T-cell (primary cell): ENCODE data around the gene MAPT. TPM values are rescaled to one million over a fixed set of nuclear protein-coding genes. Genes with fewer than 3 reads are reported as not detected.

Source experiments
- ATAC-seq, 4 experiments: fragments of 200-7000 bp in 3 of 4; fragments of 150-1000 bp in 1 of 4; cut with Tn5 transposase; replicated peaks in 1 of 4; 1 replicate in 3 of 4; 2 replicates in 1 of 4; pipeline ENCODE4 v1.10.0; 2021; ENCODE audit warnings: moderate library complexity in 3 of 4, mild to moderate bottlenecking in 2 of 4, moderate number of reproducible peaks in 1 of 4
- CTCF ChIA-PET, 2 donors: fragments of 300-600 bp; sonication (Branson Sonifier 250); formaldehyde crosslinking; loops; one replicate each; lab custom pipeline; 2022; ENCODE audit warnings: antibody characterized with exemption in 2 of 2; lab: Charles Lee
- POLR2A ChIA-PET, 2 donors: fragments of 300-600 bp; sonication (Branson Sonifier 250); formaldehyde crosslinking; loops; one replicate each; lab custom pipeline; 2022; ENCODE audit warnings: antibody characterized with exemption in 2 of 2; lab: Charles Lee
- DNase-seq, 35 experiments: peaks; one replicate each; pipeline versions ENCODE4 v3.0.0 to v3.0.0-alpha.2; 2013 to 2023
- H3K27ac ChIP-seq: one replicate; pipeline ENCODE4 v1.5.1; 2013; ENCODE audit warnings: low read length
- H3K27me3 ChIP-seq, 2 experiments: replicated peaks in 1 of 2; 1 replicate in 1 of 2; 2 replicates in 1 of 2; pipeline versions ENCODE4 v1.6.1 to v1.7.0; 2013; ENCODE audit warnings: low read length in 1 of 2, mixed read lengths in 1 of 2; ENCODE audit not compliant: control insufficient read depth in 2 of 2, insufficient read depth in 2 of 2; ENCODE audit errors: extremely low read depth in 1 of 2
- H3K36me3 ChIP-seq, 2 donors: 1 replicate in 1 of 2; 2 replicates in 1 of 2; pipeline versions ENCODE4 v1.6.1 to v1.7.0; 2013; ENCODE audit warnings: low read length in 1 of 2; ENCODE audit not compliant: control insufficient read depth in 2 of 2, insufficient read depth in 1 of 2; ENCODE audit errors: extremely low read depth in 1 of 2
- H3K4me1 ChIP-seq, 2 experiments: 1 replicate in 1 of 2; 2 replicates in 1 of 2; pipeline versions ENCODE4 v1.6.1 to v1.7.0; 2013; ENCODE audit warnings: low read length in 2 of 2, mixed read lengths in 1 of 2; ENCODE audit not compliant: insufficient read depth in 2 of 2, control insufficient read depth in 1 of 2; ENCODE audit errors: extremely low read depth in 1 of 2
- H3K4me3 ChIP-seq, 2 donors: 1 replicate in 1 of 2; 2 replicates in 1 of 2; pipeline versions ENCODE4 v1.5.1 to v1.7.0; 2013; ENCODE audit warnings: mild to moderate bottlenecking in 2 of 2, low read length in 1 of 2, moderate library complexity in 1 of 2; ENCODE audit not compliant: control insufficient read depth in 1 of 2; ENCODE audit errors: extremely low read depth in 1 of 2
- H3K9me3 ChIP-seq: 2 replicates; pipeline ENCODE4 v1.7.0; 2013
- H3K27ac Mint-ChIP-seq, 2 donors: one replicate each; pipeline ENCODE4 v1.8.0; 2020 to 2021; ENCODE audit warnings: mild to moderate bottlenecking in 2 of 2, mixed read lengths in 2 of 2
- H3K27me3 Mint-ChIP-seq, 2 donors: one replicate each; pipeline ENCODE4 v1.8.0; 2021 to 2022; ENCODE audit warnings: mixed read lengths in 2 of 2
- H3K36me3 Mint-ChIP-seq: one replicate; pipeline ENCODE4 v1.8.0; 2021; ENCODE audit warnings: mixed read lengths
- H3K4me1 Mint-ChIP-seq, 3 donors: one replicate each; pipeline ENCODE4 v1.8.0; 2020 to 2022; ENCODE audit warnings: mixed read lengths in 3 of 3, mild to moderate bottlenecking in 1 of 3
- H3K4me3 Mint-ChIP-seq, 3 donors: one replicate each; pipeline ENCODE4 v1.8.0; 2020 to 2022; ENCODE audit warnings: mild to moderate bottlenecking in 3 of 3, mixed read lengths in 3 of 3, moderate library complexity in 3 of 3
- H3K9me3 Mint-ChIP-seq, 3 donors: one replicate each; pipeline ENCODE4 v1.8.0; 2020 to 2022; ENCODE audit warnings: mixed read lengths in 3 of 3
- WGBS: methylation state at CpG from one replicate; pipeline ENCODE4 v1.1.5; 2013; ENCODE audit warnings: missing lambda C conversion rate; ENCODE audit not compliant: insufficient coverage; 5-methylcytosine and 5-hydroxymethylcytosine counted together
- total RNA-seq, 35 experiments: library from RNA in 6 of 35; stranded (reverse) in 6 of 35; fragments of 120-200 nt in 1 of 35; gene quantifications; one replicate each; pipeline versions ENCODE4 v1.2.1 to v1.2.4 and lab custom pipeline; 2013 to 2026

The MAPT gene
- total RNA-seq: 1 to 10 TPM in 4 of 5 donors, under 1 TPM in 1; 0.86 to 1.8 (median 1.2) TPM
- total RNA-seq (2013): 0.37 TPM
- total RNA-seq (lab: John Stamatoyannopoulos, UW): 0.34 to 2.7 (median 1.1) reads per million in 29 experiments

DNA sequence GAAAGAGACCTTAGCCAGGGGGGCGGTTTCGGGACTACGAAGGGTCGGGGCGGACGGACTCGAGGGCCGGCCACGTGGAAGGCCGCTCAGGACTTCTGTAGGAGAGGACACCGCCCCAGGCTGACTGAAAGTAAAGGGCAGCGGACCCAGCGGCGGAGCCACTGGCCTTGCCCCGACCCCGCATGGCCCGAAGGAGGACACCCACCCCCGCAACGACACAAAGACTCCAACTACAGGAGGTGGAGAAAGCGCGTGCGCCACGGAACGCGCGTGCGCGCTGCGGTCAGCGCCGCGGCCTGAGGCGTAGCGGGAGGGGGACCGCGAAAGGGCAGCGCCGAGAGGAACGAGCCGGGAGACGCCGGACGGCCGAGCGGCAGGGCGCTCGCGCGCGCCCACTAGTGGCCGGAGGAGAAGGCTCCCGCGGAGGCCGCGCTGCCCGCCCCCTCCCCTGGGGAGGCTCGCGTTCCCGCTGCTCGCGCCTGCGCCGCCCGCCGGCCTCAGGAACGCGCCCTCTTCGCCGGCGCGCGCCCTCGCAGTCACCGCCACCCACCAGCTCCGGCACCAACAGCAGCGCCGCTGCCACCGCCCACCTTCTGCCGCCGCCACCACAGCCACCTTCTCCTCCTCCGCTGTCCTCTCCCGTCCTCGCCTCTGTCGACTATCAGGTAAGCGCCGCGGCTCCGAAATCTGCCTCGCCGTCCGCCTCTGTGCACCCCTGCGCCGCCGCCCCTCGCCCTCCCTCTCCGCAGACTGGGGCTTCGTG is at the start of gene MAPT:
TSS of gene MAPT (plus strand) at position 533 of the 763 bp plus-strand sequence. CDS start 67,784 bp downstream, outside the sequence.
- Mint-ChIP-seq H3K27ac (peak within 1 kb of the TSS; percentile 68 to 72), H3K27me3 (peaks cover 14 to 22% of the 10 kb centered on the region in 2 donors), H3K36me3 (no peaks in the 10 kb centered on the region), H3K9me3 (no peaks in the 10 kb centered on the region), H3K4me3 (peak within 1 kb of the TSS; percentile 81 to 90 (median 84)), H3K4me1 (peaks cover 5 to 28% (median 9%) of the 10 kb centered on the region in 3 donors)
- POLR2A ChIA-PET: no interaction called here
- DNase-seq (peak; percentile 46 to 90 (median 71)), ATAC-seq (peak; percentile 86 to 90 (median 88))
- CTCF ChIA-PET: no interaction called here
- Histone ChIP-seq H3K4me3 (peak within 1 kb of the TSS; percentile 66 to 71), H3K27me3 (peaks cover 13 to 43% of the 10 kb centered on the region in 2 experiments), H3K27ac (peak within 1 kb of the TSS; percentile 44), H3K4me1 (peaks cover 10 to 39% of the 10 kb centered on the region in 2 experiments), H3K9me3 (no peaks in the 10 kb centered on the region), H3K36me3 (no peaks in the 10 kb centered on the region)
- 4% methylated on average over 93 of the region's 97 CpGs for WGBS

DNA sequence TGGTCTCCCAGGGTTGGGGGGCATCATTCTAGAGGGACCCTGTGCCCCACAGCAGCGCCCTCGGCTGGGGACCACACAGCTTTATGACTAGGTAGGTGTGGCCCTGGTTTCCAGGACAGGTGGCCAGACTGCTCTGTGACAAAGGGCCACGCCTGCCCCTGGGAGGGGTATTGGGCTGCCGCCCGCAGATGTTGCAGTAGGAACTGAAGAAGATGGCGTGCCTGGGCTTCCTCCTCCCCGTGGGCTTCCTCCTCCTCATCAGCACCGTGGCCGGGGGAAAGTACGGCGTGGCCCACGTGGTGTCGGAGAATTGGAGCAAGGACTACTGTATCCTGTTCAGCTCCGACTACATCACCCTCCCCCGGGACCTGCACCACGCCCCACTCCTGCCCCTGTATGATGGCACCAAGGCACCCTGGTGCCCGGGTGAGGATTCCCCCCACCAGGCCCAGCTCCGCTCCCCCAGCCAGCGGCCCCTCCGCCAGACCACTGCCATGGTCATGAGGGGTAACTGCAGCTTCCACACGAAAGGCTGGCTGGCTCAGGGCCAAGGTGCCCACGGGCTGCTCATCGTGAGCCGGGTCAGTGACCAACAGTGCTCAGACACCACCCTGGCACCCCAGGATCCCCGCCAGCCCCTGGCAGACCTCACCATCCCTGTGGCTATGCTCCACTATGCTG is 49.5 kb upstream of the MAPT start, which contains the start of gene SPPL2C:
TSS of gene SPPL2C (plus strand) at position 187 of the 681 bp plus-strand sequence. CDS start at position 213, 26 bp downstream.
- Histone ChIP-seq H3K4me1 (no peaks in the 10 kb centered on the region), H3K27me3 (peaks cover 0 to 28% of the 10 kb centered on the region in 2 experiments), H3K27ac (no peak within 1 kb of the TSS), H3K36me3 (no peaks in the 10 kb centered on the region), H3K4me3 (no peak within 1 kb of the TSS), H3K9me3 (no peaks in the 10 kb centered on the region)
- DNase-seq (no peak), ATAC-seq (no peak)
- Mint-ChIP-seq H3K36me3 (no peaks in the 10 kb centered on the region), H3K9me3 (no peaks in the 10 kb centered on the region), H3K27ac (no peak within 1 kb of the TSS), H3K27me3 (peaks cover 2 to 4% of the 10 kb centered on the region in 2 donors), H3K4me3 (no peak within 1 kb of the TSS), H3K4me1 (no peaks in the 10 kb centered on the region)
- CTCF ChIA-PET: no interaction called here
- 86% methylated on average over 20 of the region's 25 CpGs for WGBS
- POLR2A ChIA-PET: no interaction called here

DNA sequence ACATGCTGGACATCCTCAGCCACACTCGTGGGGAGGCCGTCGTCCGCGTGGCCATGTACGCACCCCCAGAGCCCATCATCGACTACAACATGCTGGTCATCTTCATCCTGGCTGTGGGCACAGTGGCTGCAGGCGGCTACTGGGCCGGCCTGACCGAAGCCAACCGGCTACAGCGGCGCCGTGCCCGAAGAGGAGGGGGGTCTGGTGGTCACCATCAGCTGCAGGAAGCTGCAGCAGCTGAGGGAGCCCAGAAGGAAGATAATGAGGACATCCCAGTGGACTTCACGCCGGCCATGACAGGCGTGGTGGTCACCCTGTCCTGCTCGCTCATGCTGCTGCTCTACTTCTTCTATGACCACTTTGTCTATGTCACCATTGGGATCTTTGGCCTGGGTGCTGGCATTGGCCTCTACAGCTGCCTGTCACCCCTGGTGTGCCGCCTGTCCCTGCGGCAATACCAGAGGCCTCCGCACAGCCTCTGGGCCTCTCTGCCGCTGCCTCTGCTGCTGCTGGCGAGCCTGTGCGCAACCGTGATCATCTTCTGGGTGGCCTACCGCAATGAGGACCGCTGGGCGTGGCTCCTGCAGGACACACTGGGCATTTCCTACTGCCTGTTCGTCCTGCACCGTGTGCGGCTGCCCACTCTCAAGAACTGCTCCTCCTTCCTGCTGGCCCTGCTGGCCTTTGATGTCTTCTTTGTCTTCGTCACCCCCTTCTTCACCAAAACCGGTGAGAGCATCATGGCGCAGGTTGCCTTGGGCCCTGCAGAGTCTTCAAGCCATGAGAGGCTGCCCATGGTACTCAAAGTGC is 48.8 kb upstream of the MAPT start:
- WGBS: 88% methylated on average over 34 of the region's 35 CpGs
- no peaks in the 10 kb centered on the region for H3K4me1 Mint-ChIP-seq
- no peaks in the 10 kb centered on the region for H3K36me3 ChIP-seq
- no peaks in the 10 kb centered on the region for H3K4me1 ChIP-seq
- no peak overlapping the region for H3K27ac ChIP-seq
- peaks cover 0 to 26% of the 10 kb centered on the region in 2 experiments for H3K27me3 ChIP-seq
- ATAC-seq: no peak
- ChIA-PET POLR2A (no interaction called here), CTCF (no interaction called here)
- H3K27ac Mint-ChIP-seq: no peak overlapping the region
- peaks cover 2 to 6% of the 10 kb centered on the region in 2 donors for H3K27me3 Mint-ChIP-seq
- no peaks in the 10 kb centered on the region for H3K36me3 Mint-ChIP-seq
- H3K9me3 ChIP-seq: no peaks in the 10 kb centered on the region
- no peaks in the 10 kb centered on the region for H3K9me3 Mint-ChIP-seq
- DNase-seq: no peak
- no peak overlapping the region for H3K4me3 Mint-ChIP-seq
- H3K4me3 ChIP-seq: no peak overlapping the region

DNA sequence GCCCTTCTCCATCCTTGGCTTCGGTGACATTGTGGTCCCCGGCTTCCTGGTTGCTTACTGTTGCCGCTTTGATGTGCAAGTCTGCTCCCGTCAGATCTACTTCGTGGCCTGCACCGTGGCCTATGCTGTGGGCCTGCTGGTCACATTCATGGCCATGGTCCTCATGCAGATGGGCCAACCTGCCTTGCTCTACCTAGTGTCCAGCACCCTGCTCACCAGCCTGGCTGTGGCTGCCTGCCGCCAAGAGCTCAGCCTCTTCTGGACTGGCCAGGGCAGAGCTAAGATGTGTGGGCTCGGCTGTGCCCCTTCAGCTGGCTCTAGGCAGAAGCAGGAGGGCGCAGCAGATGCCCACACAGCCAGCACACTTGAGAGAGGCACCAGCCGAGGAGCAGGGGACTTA is 48.1 kb upstream of the MAPT start:
- H3K4me3 Mint-ChIP-seq: no peak overlapping the region
- H3K27ac Mint-ChIP-seq: no peak overlapping the region
- Histone ChIP-seq H3K36me3 (no peaks in the 10 kb centered on the region), H3K27me3 (peaks cover 0 to 28% of the 10 kb centered on the region in 2 experiments), H3K27ac (no peak overlapping the region), H3K4me3 (no peak overlapping the region), H3K9me3 (no peaks in the 10 kb centered on the region), H3K4me1 (no peaks in the 10 kb centered on the region)
- no peaks in the 10 kb centered on the region for H3K4me1 Mint-ChIP-seq
- ChIA-PET POLR2A (no interaction called here), CTCF (no interaction called here)
- ATAC-seq (no peak), DNase-seq (no peak)
- 77% methylated on average over 10 of the region's 10 CpGs for WGBS
- no peaks in the 10 kb centered on the region for H3K9me3 Mint-ChIP-seq
- peaks cover 2 to 12% of the 10 kb centered on the region in 2 donors for H3K27me3 Mint-ChIP-seq
- H3K36me3 Mint-ChIP-seq: no peaks in the 10 kb centered on the region

DNA sequence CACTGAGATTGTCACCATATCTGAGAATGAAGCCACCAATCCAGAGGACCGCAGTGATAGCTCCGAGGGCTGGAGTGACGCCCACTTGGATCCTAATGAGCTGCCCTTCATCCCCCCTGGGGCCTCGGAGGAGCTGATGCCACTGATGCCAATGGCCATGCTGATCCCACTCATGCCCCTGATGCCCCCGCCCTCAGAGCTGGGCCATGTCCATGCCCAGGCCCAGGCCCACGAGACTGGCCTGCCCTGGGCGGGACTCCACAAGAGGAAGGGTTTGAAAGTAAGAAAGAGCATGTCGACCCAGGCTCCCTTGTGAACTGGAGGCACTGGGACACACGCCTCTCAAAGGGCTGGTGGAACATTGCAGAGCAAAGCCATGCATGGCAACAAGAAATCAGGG is 47.7 kb upstream of the MAPT start:
- DNase-seq (no peak), ATAC-seq (no peak)
- H3K4me3 ChIP-seq: no peak overlapping the region
- H3K27ac ChIP-seq: no peak overlapping the region
- no peaks in the 10 kb centered on the region for H3K9me3 Mint-ChIP-seq
- no peaks in the 10 kb centered on the region for H3K36me3 ChIP-seq
- H3K4me1 Mint-ChIP-seq: no peaks in the 10 kb centered on the region
- H3K4me3 Mint-ChIP-seq: no peak overlapping the region
- no peaks in the 10 kb centered on the region for H3K9me3 ChIP-seq
- ChIA-PET CTCF (no interaction called here), POLR2A (no interaction called here)
- H3K27me3 ChIP-seq: peaks cover 0 to 33% of the 10 kb centered on the region in 2 experiments
- no peaks in the 10 kb centered on the region for H3K36me3 Mint-ChIP-seq
- no peaks in the 10 kb centered on the region for H3K4me1 ChIP-seq
- H3K27ac Mint-ChIP-seq: no peak overlapping the region
- H3K27me3 Mint-ChIP-seq: peaks cover 2 to 14% of the 10 kb centered on the region in 2 donors
- WGBS: 73% methylated on average over 8 of the region's 9 CpGs

DNA sequence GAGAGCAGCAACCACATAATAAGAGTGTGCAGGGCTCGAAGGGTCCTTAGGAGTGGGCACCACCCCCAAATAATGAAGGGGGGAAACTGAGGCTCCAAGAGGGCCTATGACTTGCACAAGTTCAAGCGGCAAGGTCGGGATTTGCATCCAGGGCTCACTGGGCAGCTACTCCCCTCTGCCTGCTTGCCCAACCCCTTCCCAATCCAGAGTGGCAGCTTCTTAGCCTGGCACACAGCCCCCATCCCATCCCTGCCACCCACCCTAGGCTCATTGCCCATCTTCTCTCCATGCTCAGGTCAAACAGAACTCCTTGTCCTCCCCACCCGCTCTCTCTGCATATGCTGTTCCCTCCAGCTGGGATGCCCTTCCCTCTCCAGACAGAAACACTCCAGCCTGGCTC is 47.3 kb upstream of the MAPT start:
- Mint-ChIP-seq H3K36me3 (no peaks in the 10 kb centered on the region), H3K9me3 (no peaks in the 10 kb centered on the region), H3K4me3 (no peak overlapping the region), H3K27me3 (peaks cover 4 to 17% of the 10 kb centered on the region in 2 donors), H3K27ac (no peak overlapping the region), H3K4me1 (no peaks in the 10 kb centered on the region)
- no peak overlapping the region for H3K4me3 ChIP-seq
- no peak overlapping the region for H3K27ac ChIP-seq
- H3K9me3 ChIP-seq: no peaks in the 10 kb centered on the region
- H3K36me3 ChIP-seq: no peaks in the 10 kb centered on the region
- POLR2A ChIA-PET: no interaction called here
- H3K27me3 ChIP-seq: peaks cover 0 to 37% of the 10 kb centered on the region in 2 experiments
- WGBS: 87% methylated on average over 3 of the region's 4 CpGs
- ATAC-seq (no peak), DNase-seq (no peak)
- CTCF ChIA-PET: no interaction called here
- H3K4me1 ChIP-seq: no peaks in the 10 kb centered on the region
